GM19035 (cell line): Measurements from ENCODE around the gene DISP2.
A peak's percentile ranks its signal among the peaks of the same experiment; 100 is the strongest.

ENCODE experiments used
- ATAC-seq: cut with Tn5 transposase; IDR thresholded peaks from one replicate; pipeline ENCODE4 v1.9.1; 2021; ENCODE audit not compliant: unreplicated experiment

The DISP2 gene

DNA sequence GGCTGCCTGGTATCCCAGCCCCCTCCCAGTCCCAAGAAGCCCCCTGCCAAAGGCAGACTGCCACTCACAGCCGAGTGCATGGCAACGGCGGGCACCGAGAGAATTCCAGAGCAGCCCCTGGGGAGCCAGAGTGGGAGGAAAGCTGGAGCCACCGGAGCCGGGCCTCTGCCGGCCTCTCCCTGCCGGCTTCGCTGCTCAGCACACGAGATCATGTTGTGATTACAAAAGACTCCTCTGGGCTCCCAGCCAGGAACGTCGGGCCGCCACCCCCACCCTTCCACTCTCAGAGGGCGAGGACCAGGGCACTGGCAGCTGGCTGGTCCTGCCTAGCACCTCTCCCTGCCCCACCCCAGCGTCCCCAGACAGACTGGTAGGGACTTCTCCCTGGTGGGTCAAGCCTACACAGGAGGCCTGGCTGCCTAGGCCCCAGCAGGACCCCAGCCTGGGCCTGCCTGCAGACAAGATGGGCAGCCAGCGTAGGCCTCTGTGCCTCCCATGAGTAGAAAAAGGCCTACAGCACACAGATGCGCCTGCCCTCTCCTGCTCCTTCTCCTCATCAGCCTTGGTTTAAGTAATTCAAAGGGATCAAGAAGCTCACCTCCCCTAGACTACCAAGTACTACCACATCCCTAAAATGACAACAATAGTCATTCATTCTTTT, 17.1 kb upstream of the DISP2 start, which contains the start of gene CCDC9B:
Gene CCDC9B (minus strand): TSS at position 200 of the 661 bp plus-strand sequence. CDS start 120 bp downstream, at position 80.
- ATAC-seq, result no peak

DNA sequence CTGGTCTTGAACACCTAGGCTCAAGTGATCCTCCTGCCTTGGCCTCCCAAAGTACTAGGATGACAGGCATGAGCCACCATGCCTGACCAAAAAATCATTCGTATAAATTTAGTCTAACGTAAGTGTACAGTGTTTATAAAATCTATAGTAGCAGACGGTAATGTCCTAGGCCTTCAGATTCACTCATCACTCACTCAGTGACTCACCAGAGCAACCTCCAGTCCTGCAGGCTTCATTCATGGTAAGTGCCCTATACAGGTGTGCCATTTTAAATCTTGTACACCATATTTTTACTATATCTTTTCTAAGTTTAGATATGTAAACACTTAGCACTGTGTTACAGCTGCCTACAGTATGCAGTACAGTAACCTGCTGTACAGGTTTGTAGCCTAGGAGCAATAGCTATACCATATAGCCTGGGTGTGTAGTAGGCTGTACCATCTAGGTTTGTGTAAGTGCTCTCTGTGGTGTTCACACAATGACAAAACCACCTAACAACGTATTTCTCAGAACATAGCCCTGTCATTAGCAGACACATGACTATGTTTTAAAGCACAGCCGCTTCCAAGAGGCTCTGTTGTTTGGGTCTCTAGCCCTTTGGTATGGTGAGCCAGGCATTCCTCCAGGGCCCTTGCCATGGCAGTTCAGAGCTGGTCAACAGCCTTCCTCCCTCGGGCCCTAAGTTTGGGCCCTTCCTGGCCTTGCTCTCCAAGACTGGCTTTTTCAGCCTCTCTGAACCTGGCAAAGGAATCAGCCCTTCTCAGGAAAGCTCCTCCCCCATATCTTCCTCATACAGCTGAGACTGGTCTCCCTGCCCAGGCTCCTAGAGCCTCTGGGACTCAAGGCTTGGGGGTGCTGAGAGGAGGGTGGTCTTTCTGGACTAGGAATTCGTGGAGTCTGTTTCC, 15.4 kb upstream of the DISP2 start:
- no peak for ATAC-seq

DNA sequence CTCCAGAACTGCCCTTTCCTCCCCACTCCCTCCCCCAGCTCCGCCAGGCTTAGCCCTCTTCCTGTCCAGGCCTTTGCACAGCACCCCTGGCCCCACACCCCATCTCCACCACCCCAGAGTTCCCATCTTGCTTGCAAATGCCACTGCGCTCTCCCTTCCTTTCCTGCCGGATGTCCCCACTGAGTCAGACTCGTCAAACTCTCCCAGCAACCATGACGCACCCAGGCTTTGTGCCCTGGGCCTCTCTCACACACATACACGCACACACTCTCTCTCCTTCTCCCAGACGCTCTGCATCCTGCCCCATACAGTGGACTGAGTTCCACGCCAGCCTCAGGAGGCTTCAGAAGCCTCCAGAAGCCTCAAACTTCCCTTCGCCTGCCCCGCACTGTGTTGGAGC, 14.5 kb upstream of the DISP2 start:
- ATAC-seq, result no peak

DNA sequence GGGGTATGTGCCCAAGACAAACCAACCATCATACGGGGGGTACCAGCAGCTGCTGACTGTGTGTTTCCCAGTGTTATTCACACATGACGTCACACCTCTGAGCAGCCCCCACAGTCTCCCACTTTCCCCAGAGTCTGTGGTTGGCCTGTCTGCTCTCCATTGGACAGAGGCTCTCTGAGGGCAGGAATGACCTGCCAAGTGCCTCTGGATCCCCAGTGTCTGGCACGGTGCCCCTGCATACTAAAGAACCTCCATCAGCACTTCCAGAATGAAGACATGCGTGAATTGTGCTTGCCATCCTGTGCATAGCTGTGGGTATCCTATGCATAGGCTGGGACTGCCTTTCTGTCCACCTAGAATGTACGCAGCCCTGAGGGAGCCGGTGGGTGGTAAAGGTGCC, 13.8 kb upstream of the DISP2 start:
- ATAC-seq, result no peak

DNA sequence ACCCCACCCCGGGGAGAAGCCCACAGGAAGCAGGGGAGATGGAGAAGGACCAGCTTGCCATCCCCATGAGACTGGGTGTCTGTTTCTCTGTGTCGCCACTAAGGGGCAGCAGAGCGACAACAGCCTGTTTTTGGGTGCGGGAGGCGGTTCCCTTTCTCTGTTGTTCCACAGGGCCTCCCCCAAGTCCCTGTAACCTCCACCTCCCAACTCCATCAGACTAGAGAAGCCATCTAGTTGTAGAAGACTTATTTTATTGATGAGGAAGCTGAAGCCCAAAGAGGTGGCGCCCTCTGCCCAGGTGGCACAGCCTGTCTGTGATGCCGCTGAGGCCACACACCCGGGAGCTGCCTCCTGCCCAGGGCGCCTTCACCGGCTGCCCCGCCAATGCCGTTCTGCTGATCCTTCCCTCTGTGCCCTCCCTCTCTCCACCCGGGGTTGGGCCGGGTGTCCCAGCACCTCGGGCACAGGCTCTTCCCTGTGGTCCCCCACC, 13.3 kb upstream of the DISP2 start:
- peak; percentile 52 for ATAC-seq

DNA sequence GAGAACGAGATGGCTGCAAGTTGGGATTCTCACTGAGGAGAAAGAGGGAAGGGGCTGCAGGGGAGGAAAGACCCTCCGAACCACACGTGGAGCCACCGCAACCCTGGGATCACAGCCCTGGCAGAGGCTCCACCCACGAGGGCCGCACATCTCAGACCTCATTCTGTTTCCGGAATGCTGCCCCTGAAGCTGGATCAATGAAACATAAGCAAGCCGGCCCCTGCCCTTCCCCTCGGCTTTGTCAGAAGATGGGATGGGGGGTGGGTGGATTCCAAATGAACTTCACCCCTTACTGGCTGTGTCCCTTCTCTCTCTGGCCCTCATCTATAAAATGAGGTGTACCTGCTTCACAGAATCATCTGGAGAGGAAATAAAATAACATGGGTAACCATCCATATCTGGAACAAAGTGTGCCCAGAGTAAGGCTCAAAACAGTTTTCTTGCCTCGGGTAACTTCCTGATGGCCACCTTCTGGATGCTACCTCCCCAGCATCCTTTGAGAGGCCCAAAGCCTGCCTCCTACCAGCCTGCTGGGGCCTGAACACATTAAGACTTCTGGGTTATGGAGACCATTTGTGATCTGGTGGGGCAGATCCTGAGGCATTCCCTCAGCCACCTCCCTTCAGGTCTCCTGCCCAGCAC, 12.7 kb upstream of the DISP2 start:
- no peak for ATAC-seq

DNA sequence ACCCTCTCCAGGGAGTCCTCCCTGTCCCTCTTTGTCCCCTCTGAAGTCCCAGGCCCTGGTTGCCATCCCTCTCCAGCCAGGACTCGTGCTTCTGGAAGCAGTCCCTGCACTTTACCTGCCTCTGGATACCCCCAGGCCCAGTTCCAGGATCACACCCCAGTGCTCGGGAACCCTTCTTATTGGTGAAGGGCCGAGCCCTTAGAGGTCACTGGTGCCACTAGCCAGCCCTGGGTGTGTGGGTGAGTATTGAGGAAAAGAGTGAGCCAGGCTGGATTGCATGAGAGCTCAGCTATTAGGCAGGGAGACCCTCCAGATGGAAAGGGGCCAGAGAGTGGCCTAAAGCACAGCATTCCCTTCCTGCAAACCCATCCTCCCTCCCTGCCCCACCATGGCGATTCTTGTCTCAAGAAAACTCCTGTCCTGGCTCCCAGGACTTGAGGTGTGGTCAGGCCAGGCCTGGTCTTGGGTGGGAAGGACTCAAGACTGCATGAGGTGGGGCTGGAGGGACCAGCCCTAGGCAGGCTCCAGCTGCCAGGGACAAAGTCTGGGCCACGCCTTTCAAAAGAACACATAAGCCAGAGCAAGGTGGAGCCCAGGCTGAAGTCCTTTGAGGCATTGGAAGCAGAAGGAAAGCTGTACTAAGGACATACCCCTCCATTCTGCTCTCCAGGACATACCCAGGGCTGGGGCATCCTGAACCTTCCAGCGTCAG, 12.0 kb upstream of the DISP2 start:
- ATAC-seq, result no peak

DNA sequence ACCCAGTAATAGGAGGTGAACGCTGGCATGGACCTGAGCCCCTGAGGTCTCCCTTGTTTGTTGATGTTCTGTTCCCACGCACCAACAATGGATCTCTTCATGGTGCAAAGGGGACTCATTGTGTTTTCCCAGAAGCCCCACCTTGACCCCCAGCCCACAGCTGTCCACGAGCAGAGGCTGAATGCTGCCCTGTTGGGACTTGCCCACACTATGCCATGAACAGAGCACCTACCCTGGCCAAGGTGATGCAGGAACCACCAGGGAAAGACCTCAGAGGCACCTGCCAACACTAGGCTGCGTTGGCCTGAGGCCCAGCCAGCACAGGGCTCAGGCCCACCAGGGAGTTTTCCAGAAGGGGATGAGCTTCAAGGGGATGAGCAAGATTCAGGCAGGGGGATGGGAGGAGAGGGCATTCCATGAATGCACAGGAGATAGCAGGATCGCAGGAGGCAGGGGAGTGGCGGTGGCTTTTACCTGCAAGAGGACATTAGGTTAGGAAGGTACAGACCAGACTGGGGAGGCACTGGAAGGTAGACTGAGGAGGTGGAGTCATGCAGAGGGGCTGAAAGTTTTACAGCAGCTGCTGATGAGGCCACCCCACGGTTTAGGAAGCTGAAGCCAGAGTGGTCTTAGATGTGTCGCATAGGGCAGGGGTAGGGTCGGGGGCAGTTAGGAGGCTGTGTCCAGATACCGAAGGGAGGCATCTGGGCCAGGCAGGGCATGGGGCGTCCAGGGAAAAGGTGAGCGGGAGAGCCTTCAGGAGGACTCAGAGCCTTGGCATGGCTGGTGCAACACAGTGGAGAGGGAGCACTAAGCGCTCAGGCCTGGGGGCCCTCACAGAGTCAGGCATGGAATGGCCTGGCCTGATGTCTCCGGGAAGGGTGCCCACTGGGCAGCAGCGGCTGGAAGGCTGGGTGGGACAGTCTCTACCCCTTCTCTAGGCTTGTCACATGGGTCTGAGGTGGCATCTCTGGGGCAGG, 11.2 kb upstream of the DISP2 start:
- no peak for ATAC-seq

DNA sequence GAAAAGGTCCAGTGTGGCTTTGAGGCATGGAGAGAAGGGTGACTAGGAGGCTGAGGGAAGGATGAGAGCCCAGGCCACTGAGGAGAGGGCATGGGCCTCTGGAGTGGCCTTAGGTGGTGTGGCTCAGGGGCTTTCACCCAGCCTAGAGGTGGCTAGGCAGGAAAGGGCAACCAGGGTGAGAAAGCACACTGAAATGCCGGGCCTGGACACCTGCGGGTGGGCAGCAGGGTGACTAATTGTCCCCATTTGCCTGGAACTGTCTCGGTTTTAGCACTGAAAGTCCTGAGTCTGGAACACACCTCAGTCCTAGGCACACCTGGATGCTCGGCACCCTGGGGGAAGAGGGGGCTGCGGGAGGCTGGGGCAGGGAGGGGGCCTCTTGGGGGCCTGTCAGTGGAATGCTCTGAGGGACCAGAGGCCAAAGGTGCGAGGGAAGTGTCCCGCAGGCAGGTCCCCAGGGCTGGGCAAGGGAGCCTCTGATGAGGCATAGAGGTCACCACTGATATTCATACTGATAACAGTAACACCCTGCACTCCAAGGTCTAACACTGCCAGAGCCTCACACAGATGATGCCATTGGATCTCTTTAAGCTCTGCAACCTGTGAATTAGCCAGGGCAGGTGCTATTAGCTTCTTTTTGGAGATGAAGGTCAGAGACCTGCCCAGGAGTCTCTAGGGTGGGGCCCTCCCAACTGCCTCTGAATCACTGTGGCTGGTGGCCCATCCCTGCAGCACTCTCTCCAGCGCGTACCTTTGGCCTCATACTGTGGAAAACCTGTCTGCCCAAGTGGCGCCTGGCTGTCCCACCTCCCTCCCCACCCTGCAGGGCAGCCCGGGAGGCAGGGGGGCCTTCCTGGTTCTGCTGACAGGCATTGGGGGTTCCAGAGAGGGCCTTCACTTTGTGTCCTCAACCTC, 10.2 kb upstream of the DISP2 start:
- no peak for ATAC-seq

DNA sequence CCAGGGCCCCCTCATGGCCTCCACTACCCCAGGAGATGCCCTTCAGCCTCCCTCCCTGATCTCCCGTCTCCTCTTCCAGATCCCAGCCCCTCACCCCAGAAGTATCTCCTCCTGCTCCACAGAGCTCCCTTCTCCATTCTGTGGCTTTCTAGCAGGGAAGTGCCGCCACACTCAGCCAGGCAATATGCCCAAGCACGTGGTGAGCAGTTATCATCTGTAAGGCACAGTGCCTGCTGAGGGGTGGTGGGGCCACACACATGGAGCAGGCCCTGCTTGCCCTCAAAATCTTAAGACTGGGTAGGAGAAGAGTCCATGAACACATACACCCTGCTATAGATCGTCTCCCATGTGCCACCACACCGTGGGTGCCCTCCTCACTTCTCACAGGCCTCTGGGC, 9.5 kb upstream of the DISP2 start:
- ATAC-seq, result no peak

DNA sequence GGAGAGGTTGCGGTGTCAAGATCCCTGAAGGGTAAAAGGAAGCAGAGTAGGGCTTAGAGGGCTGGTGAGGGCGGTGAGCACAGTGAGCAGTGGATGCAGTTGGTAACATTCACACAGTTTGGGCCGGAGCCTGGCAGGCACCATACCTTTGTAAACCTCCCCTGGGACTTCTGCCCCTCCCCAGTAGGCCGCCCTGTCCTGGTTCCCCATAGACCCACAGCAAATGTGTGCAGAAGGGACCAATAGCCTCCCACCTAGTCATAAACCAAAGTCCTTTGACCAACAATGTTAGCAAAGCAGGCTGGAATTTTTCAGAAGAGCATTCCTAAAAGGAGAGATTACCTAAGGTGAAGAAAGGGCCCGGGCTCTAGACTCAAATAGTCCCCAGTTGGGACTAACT, 8.9 kb upstream of the DISP2 start:
- no peak for ATAC-seq

DNA sequence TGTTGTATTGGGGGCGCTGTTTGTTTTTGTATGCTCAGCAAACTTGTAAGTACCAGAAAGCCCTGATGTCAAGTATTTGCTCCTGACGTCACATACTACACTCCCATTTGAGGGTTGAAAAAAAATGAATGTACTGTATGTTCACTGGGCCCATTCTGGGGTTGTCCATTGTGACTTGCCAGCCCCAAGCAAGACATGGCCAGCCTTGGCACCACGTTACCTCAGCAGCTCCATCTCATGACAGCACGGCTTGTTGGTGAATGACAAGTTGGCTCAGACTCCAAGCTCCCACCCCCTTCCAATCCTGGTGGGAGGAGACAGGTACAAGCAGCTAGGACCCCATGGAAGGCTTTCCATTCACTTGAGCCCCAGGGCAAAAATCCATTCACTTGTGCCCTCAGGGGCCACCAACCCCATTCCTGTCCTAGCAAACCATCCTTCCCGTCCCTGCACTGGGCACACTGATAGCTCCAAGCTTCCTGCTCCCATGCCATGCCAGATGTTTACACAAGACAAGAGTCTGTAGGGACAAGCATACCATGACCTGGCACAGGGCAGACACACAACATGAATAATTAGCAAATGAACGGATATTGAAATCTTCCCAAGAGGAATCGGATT, 5.6 kb upstream of the DISP2 start:
- no peak for ATAC-seq

DNA sequence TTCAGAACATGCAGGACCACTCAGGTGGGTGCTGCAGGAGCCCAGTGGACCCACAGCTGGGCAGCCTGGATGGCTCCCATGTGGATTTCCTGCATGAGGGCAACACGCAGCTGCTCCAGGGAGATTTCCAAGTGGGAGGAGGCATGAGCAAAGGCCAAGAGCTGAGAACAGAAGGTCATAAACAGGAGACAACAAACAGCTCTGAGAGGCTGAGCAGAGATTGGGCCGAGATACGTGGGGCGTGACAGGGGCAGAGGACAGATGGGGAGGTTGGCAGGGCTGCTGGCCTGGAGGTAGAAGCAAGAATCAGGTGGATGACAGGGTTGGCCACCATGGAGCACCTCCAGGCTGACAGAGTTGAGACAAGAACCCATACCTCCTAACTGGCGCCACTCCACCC, 4.3 kb upstream of the DISP2 start:
- ATAC-seq, result no peak

DNA sequence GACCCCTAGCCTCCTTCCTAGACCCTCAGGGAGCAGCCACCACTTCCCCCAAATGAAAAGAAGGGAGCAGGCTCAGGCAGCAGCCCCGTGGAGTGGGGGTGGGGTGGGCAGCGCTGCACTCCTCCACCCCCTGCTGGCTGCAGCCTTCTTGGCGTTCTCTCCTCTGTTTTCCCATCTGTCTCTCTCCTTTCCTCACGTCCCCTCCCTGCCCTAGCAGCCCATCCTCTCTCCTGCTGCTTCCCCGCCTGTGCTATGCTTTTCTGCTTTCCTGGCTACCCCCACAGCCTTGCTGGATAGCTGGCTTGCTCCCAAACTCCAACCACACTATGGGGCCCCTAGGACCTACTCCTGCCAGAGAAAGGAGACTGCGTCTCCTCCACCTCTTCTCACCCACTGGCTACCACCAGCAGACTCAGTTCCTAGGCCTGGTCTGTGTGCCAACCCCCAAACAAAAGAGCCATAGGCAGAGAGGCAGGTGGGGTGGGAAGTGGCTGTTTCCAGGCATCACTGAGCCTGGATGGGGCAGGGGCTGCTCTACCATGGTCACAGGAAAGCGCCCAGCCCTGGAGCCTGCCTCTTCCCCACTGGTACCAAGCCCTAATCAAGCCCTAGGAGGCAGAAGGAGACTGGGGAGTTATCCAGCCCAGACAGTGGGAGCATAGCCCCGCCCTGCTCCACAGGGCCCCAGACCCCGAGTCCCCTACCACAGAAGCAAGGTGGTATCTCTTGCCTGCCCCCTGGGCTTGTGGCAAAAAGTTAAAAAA, 3.4 kb upstream of the DISP2 start:
- no peak for ATAC-seq

DNA sequence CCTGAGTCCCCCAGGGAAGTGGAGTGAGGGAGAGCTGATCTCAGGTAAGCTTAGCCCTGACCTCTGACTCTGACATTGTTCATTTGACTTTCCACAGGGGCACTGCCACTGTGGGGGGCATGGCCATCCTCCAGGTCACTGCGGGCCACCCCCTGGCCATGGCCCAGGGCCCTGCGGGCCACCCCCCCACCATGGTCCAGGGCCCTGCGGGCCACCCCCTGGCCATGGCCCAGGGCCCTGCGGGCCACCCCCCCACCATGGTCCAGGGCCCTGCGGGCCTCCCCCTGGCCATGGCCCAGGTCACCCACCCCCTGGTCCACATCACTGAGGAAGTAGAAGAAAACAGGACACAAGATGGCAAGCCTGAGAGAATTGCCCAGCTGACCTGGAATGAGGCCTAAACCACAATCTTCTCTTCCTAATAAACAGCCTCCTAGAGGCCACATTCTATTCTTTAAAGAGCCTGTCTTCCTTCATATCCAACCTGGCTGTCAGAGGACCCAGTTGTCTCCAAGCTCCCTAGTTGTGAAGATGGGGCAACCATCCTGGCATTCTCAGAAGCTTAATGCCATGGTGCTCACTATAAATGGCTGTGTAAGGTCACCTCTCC, 1.9 kb upstream of the DISP2 start:
- ATAC-seq, result no peak

DNA sequence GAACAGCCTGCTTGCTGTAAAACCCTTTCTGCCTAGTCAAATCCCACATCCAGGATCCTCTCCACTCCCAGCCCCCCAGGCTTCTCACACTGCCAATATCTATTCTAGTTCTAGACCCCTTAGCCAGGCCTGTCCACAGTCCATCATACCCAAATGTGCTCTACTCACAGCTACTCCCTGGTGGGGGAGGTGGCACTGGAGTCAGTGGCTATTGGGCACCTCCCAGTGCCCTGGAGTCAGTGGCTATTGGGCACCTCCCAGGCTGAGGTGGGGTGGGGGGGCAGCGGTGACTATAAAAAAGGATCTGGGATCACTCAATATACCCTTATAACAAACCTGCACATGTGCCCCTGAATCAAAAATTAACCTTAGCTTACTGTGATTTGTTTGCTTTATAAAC, 773 bp upstream of the DISP2 start:
- ATAC-seq, result no peak
